ENCODE data around the gene FADS3.

Gene FADS3

GRCh38 chr11:61904539-61905048 is 13.2 kb upstream of the FADS3 start:
- no peak for TF ChIP-seq CTCF (IDR thresholded peaks at IDR 0.05; ENCODE audit: low read depth, low read length)
- no peak for DNase-seq (ENCODE audit: extremely low read depth, low read depth)

- no peak for TF ChIP-seq CTCF (IDR thresholded peaks at IDR 0.05; ENCODE audit: low read depth, low read length)
- DNase-seq (ENCODE audit: extremely low read depth, low read depth): no peak
Measured at GRCh38 chr11:61903845-61904244, 12.5 kb upstream of the FADS3 start.

GRCh38 chr11:61902313-61902712 is 11.0 kb upstream of the FADS3 start:
- no peak for TF ChIP-seq CTCF (IDR thresholded peaks at IDR 0.05; ENCODE audit: low read depth, low read length)
- no peak for DNase-seq (ENCODE audit: extremely low read depth, low read depth)

- no peak for DNase-seq (ENCODE audit: extremely low read depth, low read depth)
- no peak for TF ChIP-seq CTCF (IDR thresholded peaks at IDR 0.05; ENCODE audit: low read depth, low read length)
Measured at GRCh38 chr11:61901397-61901796, 10.1 kb upstream of the FADS3 start.

GRCh38 chr11:61900251-61900650 is 8.9 kb upstream of the FADS3 start:
- TF ChIP-seq CTCF (IDR thresholded peaks at IDR 0.05; ENCODE audit: low read depth, low read length): no peak

GRCh38 chr11:61899146-61899841 is 7.9 kb upstream of the FADS3 start:
- TF ChIP-seq CTCF (IDR thresholded peaks at IDR 0.05; ENCODE audit: low read depth, low read length): no peak; the same call in none of the 2 replicates
- no peak for DNase-seq (ENCODE audit: extremely low read depth, low read depth)

More at GRCh38 chr11:61900251-61900650, 8.9 kb upstream of the FADS3 start:
- DNase-seq (ENCODE audit: extremely low read depth, low read depth): no peak

GRCh38 chr11:61898247-61898582 is 6.9 kb upstream of the FADS3 start:
- no peak for DNase-seq (ENCODE audit: extremely low read depth, low read depth)
- TF ChIP-seq CTCF (IDR thresholded peaks at IDR 0.05; ENCODE audit: low read depth, low read length): no peak
